Inflammatory macrophage treated with lipopolysaccharide for 1 hour (primary cell): ENCODE data around the gene CHMP3.

Source experiments
- DNase-seq, 2 donors: peaks; one replicate each; pipeline ENCODE4 v3.0.0-alpha.2; 2020 to 2022

CHMP3 gene

GRCh38 chr2:86461042-86461743 is 102.0 kb downstream of the CHMP3 start:
- no peak for DNase-seq

DNA sequence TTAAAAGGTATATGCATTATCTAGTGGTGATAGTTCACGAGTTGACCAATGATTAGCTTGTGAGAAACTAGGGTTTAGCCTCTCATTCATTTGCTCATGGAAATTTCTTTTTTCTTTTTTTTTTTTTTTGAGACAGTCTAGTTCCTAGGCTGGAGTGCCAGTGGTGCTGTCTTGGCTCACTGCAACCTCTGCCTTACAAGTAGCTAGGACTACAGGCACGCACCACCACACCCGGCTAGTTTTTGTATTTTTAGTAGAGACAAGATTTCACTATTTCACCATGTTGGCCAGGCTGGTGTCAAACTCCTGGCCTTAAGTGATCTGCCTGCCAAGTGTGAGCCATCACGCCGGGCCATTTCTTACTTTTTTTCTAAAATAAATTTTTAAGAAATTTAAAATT is 108.1 kb downstream of the CHMP3 start:
- DNase-seq: no peak

GRCh38 chr2:86454238-86454637 is 109.0 kb downstream of the CHMP3 start:
- no peak for DNase-seq

DNA sequence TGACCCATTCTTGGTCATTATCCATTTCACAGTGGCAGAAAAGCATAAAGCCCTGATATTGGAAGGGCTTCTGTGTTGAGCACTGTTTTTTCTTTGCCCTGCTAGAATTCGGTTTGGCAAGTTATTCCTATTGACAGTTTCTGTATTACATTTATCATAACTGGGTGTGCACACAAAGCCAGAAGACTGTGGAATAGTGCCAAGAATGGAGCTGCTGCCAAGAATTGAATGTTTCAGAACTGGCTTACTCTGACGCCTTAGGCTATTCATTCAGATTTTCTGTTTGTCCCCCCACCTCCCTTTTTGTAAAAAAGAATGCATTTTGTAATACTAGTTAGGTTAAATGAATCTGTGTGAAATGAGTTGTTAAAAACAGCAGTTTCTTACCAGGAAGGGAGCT is 109.4 kb downstream of the CHMP3 start:
- no peak for DNase-seq
